ENCODE results near the gene SPATS2.

SPATS2 gene

DNA sequence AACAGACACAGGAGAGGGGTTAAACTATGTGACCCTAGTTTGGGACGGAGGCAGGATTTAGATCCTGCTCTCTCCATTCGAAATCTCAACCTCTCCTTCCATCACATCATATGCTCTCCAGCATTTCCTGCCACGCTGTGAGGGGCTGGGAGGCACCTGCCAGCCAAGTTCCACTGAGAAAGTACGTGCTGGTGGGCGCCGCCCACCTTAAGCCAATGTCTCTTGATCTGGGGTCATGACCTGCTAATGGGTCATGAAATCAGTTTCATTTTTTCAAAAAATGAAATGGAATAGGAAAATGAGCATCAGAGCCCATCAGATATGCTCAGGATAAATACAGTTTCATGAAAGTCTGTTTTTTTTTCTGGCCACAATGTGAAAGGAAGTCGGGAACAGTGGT is 193.4 kb downstream of the SPATS2 start:
- DNase-seq: no peak

DNA sequence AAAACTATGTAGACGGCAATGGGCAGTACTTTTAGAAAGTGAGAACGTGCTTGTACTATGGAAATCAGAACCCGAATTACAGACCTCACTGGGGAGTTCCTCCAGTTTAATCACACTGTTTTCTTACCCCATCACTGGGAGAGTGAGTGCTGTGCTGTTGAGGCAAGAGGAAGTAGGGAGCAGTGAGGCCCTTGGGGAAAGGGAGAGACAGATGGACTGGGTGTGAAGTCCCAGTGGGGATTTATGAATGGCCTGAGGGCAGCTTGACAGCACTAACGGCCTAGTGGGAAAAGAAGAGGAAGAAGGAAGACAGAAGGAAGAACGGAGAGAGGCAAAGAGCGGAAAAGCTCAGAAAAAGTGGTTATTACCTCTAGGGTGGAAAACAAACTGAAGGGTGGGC is 195.0 kb downstream of the SPATS2 start:
- DNase-seq: no peak

DNA sequence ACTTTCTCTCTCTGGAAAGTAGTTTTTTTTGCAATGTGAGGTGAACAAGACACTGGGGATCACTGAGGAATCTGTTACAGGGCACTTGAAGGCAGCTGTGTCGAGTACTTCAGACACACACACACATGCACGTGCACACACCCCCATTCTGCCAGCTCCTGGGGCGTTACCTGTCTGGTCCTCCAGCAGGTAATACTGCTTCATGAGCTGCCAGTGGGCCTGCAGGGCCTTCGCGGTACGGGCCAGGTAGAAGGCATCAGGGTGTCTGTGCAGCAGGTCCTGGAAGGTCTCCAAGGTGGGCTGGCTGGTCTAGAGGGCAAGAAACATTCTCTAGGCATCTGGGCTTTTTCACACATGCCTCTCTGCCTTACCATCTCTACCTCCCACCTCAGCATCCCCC is 195.6 kb downstream of the SPATS2 start:
- no peak for DNase-seq

DNA sequence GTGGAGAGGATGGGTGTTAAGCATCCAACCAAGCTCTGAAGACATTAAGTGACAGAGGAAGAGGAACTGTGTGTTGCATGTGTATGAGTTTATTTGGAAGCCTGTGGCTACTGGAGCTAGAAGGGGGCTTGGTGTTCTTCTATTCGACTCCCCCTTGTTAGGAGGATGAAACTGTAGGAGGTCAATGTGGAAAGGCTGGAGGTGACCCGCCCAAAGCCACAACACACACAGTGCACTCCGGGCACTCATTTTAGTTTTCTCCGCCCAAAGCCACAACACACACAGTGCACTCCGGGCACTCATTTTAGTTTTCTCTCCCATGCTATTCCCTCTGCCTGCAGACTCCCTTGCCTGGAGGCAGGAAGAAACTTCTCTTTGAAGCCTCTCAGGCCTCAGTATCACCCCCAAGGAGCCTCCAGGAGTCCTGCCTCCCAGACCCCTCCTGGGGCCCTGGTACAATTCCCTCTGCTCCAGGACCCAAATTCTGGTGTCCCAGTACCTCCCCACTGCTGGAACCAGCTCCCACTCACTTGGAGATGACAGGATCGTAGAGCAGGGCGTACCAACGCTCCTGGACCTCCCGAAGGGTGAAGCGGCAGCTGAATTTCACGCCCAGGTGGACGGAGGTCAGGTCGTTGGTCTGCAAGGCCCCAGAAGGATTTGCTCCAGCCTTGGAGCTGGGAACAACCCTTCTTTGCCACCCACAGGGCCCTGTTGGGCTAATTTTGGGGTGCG is 196.9 kb downstream of the SPATS2 start:
- no peak for DNase-seq

DNA sequence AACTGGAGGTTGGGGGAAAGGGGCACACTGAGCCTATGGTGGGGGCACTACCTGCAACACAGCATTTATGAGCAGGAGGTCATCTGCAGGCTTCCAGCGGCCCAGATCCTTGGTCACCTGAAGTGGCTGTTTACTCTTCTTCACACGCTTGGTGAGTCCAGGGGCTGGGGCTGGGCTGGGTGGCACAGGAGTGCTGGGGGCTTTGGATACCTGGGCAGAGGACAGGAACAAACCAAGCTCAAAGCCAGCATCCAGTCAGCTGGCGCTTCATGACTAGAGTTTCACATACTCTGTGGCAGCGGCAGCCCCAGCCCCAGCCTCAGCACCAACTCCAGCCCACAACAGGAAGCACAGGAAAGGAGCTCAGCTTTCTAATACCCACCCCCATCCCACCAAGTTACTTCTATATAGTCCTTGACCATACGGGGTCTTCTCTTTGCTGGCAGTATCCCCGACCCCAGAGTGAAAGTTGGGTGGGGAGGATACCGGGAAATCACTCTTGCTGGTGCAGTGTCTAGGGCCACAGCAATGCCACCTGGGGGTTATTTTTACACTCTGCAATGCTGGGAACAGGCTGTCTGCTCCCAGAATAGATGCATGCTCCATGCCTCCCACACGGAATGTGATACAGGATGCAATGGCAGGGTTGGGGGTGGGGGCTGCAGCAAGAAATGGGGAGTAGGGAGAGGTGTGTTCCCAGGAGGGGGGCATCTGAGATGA is 197.6 kb downstream of the SPATS2 start:
- no peak for DNase-seq

DNA sequence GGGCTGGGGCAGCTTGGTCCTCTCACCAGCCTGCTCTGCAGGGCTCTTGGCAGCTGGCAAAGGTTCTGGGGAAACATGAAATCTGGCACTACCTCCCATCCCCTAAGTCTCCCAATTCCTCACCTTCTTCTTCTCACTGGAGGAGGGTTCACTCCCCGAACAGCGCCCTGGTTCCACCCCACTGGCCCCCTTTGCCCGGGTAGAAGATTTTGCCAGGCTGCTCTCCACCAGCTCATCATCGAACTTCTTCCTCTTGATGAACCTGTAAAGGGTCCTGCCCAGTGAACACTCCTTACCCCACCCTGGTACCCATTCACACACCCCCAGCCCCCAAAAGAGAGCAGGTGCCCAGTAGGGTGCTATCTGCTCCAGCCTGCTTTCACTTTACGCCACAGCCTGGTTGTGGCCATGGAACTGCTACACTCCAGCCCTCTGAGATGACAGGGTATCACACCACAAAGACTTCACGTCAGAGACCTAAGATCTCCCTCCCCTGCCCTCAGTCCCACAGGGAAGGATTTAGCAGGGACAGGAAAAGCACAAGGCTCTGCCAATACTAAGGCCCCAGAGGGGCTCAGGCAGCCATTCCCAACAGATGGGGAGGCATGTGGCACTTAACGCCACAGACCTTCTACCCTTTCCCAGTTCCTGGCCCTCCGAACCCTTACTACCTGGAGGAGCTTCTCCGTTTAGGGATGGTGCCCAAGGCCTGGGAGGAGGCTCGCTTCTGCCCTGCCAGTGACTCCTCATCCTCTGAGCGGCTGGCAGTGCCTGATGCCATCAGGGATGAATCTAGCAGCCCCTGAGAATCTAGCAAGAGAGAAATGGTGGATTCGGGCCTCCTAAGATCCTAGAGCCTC is 198.4 kb downstream of the SPATS2 start:
- no peak for DNase-seq

DNA sequence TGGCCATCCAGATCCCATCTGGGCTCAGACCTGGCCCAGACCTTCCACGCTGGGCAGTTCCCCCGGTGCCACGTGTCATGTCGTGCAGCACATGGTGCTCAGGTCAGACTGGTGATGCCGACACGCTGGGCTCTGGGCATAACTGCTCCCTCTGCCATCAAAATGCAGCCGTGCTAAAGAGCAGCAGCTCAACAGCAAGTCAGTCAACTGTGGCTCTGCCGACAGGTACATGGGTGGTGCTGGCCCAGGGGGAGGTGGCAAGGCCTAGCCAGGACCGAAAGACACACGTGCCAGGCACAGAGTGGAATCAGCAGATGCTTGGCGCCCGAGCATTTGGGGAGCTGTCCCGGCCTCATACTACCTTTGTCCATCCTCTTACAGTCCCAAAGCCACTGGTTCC is 199.1 kb downstream of the SPATS2 start:
- no peak for DNase-seq

DNA sequence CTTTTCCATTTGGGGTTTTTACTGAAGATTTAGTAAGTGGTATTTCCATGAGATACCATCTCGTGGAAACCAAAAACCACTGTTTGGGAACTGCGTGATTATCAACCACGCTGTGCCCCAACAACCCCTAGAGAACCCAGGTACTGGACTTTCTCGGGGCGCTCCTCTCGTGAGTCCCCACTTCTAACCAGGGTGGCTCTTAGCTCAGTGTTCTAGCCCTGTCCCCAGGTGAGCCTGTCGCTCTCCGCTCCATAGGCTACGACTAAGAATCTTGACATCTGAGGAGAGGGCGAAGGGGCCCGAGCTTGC is 200.0 kb downstream of the SPATS2 start:
- no peak for DNase-seq

DNA sequence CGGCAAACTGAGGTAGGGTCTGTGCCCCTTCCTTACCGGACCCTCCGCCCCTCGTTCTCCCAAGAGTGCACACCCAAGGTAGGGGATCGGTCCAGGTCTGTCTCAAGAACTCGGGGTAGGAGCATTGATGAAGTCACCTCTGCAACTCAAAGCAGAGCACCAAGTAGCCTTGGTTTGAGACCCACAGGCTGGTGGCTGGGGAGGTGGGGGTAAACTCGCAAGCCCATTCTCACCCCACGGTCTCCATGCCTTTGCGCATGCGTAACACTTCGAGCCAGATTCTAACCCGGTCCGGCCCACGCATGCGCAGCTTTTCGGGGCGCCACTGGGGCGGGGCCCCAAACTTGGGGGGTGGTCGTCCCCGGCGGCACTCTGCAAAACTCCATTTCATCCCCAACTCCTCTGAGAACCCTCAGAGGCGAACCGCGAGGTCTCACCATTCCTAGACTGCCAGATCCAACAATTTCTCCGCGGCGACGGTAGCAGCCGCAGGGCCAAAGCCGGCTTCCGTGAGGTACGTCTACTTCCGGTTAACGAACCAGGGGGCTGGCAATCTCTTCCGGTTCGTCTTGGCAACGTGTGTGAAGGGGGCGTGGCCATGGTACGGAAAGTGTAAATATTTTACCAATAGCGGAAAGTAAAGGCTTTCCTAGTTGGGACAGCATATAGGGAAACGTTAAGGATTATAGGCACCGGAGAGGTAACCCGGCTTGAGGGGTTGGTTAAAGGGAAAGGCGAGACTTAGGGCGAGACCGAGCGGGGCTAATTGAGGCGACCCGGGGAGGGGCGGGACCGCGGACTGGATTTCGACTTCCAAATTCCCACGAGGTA is 200.6 kb downstream of the SPATS2 start, which contains the start of gene MCRS1:
TSS of gene MCRS1 (minus strand) at position 532 of the 831 bp plus-strand sequence. CDS start 1,411 bp downstream, outside the sequence.
- DNase-seq: peak; percentile 86 to 89

DNA sequence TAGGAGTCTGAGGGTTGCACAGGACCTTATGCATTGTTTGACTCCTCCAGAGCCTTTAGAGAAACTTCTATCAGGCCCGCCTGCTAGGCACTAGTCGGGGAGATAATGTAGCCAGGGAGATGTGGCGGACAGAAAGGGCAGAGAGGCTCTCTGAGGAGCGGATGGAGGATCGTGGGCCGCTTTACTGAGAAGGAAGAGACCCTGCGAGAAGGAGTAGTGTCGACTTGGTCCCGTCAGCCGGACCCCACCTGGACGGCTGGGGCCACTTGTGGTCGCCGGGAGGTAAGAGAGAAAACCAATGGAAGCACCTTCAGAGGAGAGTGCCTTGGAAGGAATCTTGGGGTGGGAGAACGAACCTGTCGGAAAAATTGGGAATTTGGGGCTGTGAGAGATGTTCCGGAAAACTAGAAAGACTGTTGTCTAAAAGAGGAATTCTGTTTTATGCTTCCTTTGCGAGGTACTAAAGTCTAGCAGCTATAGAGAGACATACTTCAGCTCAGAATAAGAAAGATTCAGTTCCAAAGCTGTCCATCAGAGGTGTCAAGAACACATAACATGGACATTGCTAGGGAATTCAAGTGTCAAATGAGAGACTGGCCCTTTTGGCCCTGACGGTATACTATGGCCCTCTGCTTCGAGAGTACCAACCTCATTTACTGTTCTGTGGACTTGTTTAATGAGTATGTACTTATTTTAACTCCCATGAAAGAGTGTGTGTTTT is 201.3 kb downstream of the SPATS2 start:
- no peak for DNase-seq
